ENCODE data around the gene EVC2.

EVC2 gene

DNA sequence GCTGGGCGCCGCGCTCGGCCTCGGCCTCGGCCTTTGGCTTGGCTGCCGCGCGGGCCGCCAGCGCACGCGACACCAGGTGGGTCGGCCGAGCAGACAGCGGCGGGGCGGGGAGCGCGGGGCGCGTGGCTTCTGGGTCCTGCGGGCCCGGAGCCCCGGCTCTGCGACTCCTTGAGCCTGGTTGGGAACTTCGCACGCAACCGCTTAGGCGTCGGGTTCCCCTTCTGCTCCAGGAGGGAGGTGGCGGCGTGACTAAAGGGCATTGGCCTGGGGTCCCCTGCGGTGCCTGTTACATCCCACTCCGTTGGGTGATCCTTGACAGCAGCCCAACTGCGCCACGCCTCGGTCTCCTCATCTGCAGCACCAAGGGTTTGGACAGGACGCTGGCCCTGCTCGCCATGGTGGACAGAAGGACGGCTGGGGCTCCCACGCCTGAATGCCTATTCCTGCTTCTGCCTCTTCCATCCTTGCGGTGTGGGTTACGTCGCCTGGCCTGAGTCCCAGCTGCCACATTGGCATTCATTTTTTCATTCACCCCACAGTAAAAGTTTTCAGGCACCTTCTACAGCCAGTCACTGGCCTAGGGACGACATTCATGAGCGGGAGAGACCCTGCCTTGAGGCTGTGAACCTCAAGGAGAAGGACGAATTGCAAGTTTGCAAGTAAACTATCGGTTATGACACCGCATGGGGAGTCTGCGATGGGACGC is 3.3 kb upstream of the EVC2 start:
- DNase-seq (ENCODE audit: low read depth in 2 of 2), result no peak

- DNase-seq (ENCODE audit: low read depth in 2 of 2), result no peak
These were observed 2.7 kb upstream of the EVC2 start, which contains the start of gene EVC for GRCh38 chr4:5710961-5711478. EVC (plus strand) TSS chr4:5711201; CDS start chr4:5711381, 180 bp downstream.

- no peak for DNase-seq (ENCODE audit: low read depth in 2 of 2)
These were observed 2.0 kb upstream of the EVC2 start for GRCh38 chr4:5710065-5710960.

DNA sequence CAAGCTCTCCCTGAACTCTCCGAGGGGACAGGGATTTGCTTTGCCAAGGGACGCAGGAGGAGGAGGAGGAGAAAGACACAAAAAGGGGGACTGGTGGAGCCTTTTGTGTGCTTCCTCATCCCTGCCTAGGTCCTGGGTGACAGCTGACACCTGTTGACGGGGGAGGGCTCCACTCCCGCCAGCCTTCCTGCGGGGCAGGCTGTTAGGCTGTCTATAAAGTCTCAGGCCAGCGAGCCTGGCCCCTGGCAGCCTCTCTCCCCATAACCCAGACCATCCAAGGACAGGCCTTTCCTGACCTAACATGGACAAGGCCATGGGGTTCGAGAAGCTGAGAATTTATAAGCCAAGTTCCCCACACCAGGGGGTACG is 832 bp upstream of the EVC2 start:
- no peak for DNase-seq (ENCODE audit: low read depth in 2 of 2)

- DNase-seq (ENCODE audit: low read depth in 2 of 2), result no peak
These were observed 446 bp downstream of the EVC2 start for GRCh38 chr4:5707778-5708448.

DNA sequence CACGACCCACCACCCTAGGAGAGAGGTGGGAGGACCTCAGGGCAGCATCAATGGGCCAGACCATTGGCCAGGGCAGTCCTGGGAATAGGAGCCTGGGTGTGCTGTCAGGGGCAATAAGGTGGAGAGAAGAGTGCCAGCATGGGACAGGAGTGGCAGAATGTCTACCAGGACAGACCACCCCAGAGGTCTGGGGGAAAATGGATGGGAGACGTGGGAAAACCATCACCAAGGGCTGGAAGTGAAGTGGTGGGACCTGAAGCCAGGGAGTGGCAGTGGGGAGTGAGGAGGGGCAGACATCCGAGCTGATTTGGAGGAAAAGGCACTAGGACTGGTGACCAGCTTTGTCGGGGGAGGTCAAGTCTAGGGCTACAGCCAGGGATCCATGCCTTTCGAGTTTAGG is 993 bp downstream of the EVC2 start:
- DNase-seq (ENCODE audit: low read depth in 2 of 2), result no peak

DNA sequence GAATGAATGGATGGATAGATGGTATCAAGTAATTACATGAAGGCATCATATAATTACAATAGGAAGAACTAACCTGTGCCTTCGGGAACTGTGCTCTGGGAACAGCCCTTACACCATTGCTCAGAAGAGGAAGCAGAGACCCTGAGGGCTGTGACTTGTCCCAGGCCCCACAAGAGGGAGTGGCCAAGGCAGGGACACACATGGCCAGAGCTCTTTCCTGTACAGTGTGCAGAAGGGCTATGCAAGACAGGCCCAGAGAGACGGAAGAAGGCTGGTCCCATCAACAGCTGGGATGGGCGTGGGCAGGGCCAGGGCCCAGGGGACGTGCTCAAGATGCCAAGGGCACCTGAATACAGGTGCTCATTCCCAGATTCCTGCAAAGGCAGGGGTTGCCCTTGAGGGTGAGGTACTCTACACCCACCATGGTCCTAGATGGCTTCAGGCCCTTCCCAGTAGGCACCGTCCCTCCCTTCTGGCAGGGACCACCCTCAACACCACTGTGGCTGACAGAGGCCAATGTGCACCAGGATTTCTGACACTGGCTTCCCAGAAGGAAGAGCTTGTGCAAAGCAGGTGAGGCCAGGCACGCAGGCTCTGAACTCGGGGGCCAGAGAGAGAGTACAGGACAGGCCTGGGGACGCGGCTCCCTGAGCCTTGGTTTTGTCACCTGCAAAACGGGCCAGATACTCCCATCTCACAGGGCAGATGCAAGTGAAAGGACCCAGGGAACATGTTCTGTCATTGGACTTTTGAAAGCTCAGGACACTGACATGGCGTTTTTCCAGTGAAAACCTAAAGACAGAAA is 1.7 kb downstream of the EVC2 start:
- DNase-seq (ENCODE audit: low read depth in 2 of 2), result no peak

- no peak for DNase-seq (ENCODE audit: low read depth in 2 of 2)
These were observed 2.6 kb downstream of the EVC2 start for GRCh38 chr4:5705647-5706320.

- DNase-seq (ENCODE audit: low read depth in 2 of 2), result no peak
These were observed 4.1 kb downstream of the EVC2 start for GRCh38 chr4:5704276-5704675.

DNA sequence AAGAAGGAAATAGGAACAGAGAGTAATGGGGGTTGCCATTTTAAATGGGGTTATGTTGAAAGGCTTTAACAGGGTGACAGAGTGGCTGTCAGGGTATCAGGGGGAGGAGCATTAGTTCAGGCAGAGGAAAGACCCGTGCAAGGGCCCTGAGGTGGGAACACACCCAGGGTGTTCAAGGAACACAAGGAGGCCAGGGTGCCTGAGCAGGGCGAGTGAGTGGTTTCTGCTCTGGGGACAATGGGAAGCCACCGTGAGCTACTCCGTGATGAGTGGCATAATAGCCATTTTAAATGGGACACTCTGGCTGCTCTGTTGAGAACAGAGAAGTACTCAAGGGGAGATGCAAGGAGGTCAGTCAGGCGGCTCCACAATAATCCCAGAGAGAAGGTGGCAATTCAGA is 4.5 kb downstream of the EVC2 start:
- no peak for DNase-seq (ENCODE audit: low read depth in 2 of 2)

- DNase-seq (ENCODE audit: low read depth in 2 of 2), result no peak
These were observed 6.4 kb downstream of the EVC2 start for GRCh38 chr4:5701971-5702370.

DNA sequence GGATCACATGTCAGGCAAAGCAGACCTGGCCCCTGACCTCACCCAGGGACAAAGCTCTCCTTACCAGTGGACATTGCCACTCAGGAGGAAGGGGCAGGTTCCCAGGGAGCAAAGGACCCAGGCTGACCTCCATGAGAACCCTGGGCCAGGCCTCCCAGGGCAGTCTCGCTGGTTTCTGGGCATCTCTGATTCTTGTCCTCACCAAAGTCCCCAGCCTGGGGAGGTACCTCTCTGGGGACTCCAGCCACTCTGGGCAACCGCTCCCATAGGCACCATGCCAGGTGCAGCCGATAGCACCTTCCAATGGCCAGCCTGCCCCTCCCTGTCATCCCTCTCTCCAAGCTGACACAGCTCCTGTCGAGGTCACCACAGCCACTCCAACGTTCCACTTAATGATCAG is 7.9 kb downstream of the EVC2 start:
- DNase-seq (ENCODE audit: low read depth in 2 of 2), result no peak

GRCh38 chr4:5696341-5696740 is 12.0 kb downstream of the EVC2 start:
- no peak for DNase-seq (ENCODE audit: low read depth in 2 of 2)

DNA sequence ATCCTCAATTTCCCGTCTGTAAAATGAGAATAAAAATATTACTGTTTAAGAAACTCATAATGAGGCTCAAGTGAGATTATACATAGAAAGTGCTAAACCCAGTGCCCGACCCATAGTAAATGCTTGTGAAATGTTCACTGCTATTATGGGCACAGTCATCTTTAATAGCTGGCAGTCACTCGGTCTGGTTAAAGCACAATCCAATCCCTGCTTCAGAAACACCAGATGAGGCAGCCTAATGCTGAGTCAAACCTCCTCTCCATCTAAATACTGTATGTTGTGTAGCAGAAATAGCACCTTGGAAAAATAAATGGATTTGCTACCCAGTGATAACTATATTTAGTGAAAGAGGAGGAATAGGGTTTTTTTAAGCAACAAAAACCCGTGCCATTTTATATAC is 14.5 kb downstream of the EVC2 start:
- DNase-seq (ENCODE audit: low read depth in 2 of 2), result no peak

GRCh38 chr4:5691491-5692132 is 16.7 kb downstream of the EVC2 start:
- DNase-seq (ENCODE audit: low read depth in 2 of 2), result no peak

GRCh38 chr4:5689065-5689464 is 19.3 kb downstream of the EVC2 start:
- DNase-seq (ENCODE audit: low read depth in 2 of 2), result no peak

GRCh38 chr4:5686338-5686737 is 22.0 kb downstream of the EVC2 start:
- no peak for DNase-seq (ENCODE audit: low read depth in 2 of 2)

DNA sequence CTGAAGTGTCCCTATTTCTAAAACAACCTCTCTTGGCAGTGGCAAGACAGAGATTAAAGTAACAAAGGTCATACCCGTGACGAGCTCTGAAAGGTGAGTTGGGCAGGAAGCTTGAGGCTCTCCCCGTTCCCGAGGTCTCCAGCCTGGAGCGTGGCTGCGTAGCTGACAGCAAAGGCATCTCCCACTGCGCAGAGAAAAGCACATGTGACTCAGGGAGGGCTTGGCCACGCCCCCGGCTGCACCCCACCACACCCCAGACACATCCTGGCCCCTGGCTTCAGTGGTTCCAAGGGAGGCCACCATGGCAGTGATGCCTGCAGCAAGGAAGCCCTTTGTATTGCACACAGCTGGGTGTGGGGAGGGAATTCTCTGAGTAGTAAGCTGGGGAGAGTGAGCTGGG is 23.1 kb downstream of the EVC2 start:
- DNase-seq (ENCODE audit: low read depth in 2 of 2), result no peak

- no peak for DNase-seq (ENCODE audit: low read depth in 2 of 2)
These were observed 24.8 kb downstream of the EVC2 start for GRCh38 chr4:5683566-5683965.

- DNase-seq (ENCODE audit: low read depth in 2 of 2), result no peak
These were observed 29.4 kb downstream of the EVC2 start for GRCh38 chr4:5678977-5679376.

- DNase-seq (ENCODE audit: low read depth in 2 of 2), result no peak
These were observed 31.6 kb downstream of the EVC2 start for GRCh38 chr4:5676763-5677162.

Measured in stimulated activated CD8-positive, alpha-beta memory T cell treated with anti-CD3 and anti-CD28 coated beads, Interleukin-7, amount 100 ng/mL, for 4 hours (primary cell).